DMS53 treated with DMSO at 0.1 percent for 48 hours (cell line): ENCODE measurements around the gene EEF1AKMT4.
A peak's percentile ranks its signal among the peaks of the same experiment; 100 is the strongest.

Experiments used
- DNase-seq: peaks from one replicate; lab custom pipeline; 2025; ENCODE audit not compliant: unreplicated experiment; lab: John Stamatoyannopoulos, UW

The EEF1AKMT4 gene

DNA sequence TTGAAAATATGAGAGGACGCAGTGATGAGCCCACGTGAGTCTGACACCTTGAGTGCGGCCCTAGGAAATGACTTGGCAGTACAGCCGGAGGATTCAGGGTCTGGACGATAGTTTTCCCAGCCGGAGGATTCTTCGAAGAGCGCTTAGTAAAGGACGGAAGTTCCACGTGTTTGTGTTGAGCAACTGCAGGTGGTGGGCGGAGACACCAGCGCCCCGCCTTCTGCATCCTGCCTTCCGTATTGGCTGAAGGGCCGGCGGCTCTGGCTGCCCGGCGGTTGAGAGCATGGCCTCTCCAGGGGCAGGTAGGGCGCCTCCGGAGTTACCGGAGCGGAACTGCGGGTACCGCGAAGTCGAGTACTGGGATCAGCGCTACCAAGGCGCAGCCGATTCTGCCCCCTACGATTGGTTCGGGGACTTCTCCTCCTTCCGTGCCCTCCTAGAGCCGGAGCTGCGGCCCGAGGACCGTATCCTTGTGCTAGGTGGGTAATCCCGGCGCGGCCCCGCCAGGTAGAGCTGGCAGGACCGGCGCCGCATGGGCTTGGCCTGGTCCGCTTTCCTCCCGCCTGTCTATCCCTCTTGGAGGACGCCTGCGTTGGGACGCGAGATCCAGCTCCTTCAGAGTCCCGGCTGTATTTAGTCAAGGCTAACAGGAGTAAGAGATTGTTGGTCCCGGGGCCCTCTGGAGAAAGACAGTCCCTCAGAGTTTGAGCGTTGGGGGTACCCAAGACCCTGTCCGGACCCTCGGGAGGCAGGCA lies at the start of gene EEF1AKMT4:
Gene EEF1AKMT4 (plus strand): TSS at position 261 of the 755 bp plus-strand sequence. CDS start 23 bp downstream, at position 284.
- peak; percentile 92 for DNase-seq

GRCh38 chr3:184200825-184201224 lies 48.6 kb upstream of the EEF1AKMT4 start:
- no peak for DNase-seq

DNA sequence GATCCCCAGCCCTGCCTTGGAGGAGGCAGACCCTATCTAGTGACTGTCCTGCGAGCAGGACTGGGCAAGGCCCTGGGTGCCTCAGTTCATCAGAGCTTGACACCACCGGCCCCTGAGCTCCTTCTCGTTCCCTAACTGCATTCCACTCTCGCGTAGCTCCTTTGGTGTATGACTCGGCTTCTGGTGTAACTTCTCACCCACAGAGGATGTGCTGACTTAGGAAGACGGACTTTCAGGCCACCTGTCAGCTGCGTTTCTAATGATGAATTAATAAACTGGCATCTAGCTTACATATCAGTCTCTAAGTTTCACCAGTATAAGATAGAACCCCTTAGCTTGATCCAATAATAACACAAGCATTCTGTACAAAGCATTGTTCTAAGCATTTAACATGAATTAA lies 45.9 kb upstream of the EEF1AKMT4 start:
- DNase-seq = no peak

- no peak for DNase-seq
Observed at GRCh38 chr3:184209146-184209923, 40.1 kb upstream of the EEF1AKMT4 start.

DNA sequence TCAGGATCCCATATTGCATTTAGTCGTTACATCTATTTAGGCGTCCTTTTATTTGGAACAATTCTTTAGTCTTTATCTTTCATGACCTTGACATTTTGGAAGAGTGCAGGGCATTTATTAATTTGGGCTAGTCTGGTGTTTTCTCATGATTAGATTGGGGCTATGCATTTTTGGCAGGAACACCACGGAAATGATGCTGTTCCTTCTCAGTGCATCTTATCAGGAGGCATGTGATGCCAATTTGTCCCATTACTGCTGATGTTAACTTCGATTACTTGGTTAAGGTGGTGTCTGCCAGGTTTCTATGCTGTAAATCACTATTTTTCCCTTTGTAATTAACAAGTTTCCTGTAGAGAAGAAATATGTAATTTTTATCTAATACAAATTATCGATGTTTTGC lies 38.2 kb upstream of the EEF1AKMT4 start:
- no peak for DNase-seq

- DNase-seq = no peak
Observed at GRCh38 chr3:184211718-184212117, 37.8 kb upstream of the EEF1AKMT4 start.

DNA sequence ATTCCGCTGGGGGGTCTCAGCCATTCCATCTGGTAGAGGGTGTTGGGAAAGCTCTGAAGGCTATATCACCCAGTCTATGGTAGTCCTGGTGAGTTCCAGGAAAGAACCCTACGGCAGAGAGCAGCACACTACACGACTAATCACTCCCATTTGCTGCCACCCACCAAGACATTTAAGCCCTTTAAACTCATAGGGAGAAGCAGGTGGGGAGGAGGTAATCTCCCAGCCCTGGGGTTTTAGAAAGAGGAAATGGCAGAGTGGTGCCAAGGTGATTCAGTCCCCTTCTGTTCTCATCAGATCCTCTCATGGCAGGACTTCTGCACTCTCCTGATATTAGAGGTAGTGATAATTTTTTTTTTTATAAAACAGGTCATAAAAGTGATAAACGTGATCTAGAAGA lies 30.7 kb upstream of the EEF1AKMT4 start:
- no peak for DNase-seq

- no peak for DNase-seq
Observed at GRCh38 chr3:184222521-184222920, 27.0 kb upstream of the EEF1AKMT4 start.

GRCh38 chr3:184223946-184224345 lies 25.5 kb upstream of the EEF1AKMT4 start:
- no peak for DNase-seq

DNA sequence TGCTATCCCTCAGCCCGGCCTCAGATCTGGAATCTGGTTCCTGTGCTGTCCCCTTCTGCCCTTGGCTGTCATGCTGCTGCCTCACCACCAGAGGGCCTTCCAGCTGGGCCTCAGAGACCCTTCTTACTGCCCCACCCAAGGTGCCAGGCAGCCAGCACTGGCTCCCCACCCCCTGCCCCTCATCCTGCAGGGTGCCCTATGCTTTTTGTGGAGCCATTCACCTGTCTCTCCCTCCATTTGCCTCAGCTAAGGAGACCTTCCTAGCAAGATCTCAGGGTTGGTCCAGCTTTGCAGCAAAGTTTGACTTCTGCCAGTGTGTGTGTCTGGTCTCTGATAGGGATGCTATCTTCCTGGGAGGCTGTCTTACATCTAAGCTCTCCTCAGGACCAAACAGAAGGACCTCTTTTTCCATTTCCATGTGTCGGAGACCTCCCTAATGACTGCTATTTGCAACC lies 22.0 kb upstream of the EEF1AKMT4 start:
- DNase-seq = peak; percentile 15

GRCh38 chr3:184228376-184229137 lies 20.9 kb upstream of the EEF1AKMT4 start:
- no peak for DNase-seq

DNA sequence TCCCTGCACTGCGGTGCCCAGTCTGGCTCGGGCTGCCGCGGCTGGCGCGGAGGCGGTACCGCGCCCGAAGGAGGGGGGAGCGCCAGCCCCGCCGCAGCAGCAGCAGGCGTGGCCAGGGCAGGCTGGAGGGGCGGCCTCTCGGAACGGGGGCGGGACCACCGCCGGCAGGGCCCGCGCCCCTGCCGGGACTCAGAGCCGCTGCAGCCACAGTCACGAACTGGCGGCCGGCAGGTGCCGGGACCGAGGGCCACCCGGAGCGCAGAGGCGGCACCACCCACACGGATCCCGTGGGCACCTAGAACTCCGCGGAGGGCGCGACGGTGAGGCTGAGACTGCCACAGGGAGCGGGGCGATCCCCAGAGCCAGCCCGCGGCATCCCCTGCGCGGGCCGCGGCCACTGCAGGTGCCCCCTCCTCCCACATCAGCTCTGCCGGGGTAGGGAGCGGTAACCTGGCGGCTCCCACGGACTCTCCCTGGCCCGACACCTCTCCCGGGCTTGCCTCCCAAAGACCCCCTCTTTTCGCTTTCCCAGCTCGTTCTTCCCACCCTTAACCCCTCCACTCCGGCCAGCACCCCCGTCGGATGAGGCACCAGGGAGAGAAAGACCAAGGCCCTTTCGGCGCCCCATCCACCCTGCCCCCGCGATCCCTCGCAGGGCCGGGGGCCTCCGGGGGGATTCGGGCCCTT lies 19.9 kb upstream of the EEF1AKMT4 start, which contains the start of gene VWA5B2:
Gene VWA5B2 (plus strand): TSS at position 192 of the 687 bp plus-strand sequence. CDS start 944 bp downstream, outside the sequence.
- peak; percentile 63 for DNase-seq

DNA sequence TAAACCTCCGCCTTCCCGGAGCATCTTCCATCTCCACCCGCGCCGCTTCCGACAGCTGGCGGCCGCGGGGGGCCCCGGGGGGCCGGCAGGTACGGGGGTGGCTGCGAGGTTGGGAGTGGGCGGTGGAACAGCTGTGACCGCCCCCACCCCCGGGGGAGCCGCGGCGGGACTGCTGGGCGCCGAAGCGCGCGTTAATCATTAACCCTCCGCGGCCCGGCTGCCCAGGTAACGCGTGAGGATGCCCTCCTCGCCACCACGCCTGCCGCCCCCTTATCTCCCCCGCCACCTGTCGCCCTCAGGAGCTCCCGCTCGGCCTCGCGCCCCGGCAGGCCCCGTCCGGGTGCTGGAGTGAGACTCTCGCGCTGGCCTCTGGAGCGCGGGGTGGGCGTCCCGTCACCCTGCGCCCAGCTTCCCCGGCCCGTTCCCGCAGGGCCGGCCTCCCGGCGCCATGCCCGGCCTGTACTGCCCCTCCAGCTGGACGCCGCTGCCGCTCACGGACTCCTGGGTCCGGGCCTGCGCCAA lies 19.3 kb upstream of the EEF1AKMT4 start:
- DNase-seq = peak; percentile 37

GRCh38 chr3:184230603-184231528 lies 18.6 kb upstream of the EEF1AKMT4 start:
- peak; percentile 38 for DNase-seq

DNA sequence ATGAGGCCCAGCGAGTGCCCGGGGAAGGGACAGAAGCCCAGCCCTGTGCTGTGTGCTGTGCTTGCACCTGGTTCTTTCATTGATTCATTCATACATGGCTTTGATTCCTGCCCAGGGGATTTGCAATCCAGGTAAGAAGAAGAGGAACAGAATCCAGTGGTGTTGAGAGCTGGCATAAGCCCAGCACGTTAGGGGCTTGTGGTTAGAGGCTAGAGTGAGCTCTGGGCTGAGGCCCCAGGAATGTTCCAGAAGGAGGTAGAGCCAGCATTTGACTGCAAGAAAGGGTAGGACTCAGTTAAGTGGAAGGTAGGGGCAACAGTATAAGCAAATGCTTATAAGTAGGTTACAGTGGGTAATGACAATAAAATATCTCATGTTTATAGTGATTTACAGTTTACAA lies 17.8 kb upstream of the EEF1AKMT4 start:
- no peak for DNase-seq

- DNase-seq = no peak
Observed at GRCh38 chr3:184233127-184233843, 16.2 kb upstream of the EEF1AKMT4 start.

GRCh38 chr3:184234224-184234623 lies 15.2 kb upstream of the EEF1AKMT4 start:
- peak; percentile 27 for DNase-seq

DNA sequence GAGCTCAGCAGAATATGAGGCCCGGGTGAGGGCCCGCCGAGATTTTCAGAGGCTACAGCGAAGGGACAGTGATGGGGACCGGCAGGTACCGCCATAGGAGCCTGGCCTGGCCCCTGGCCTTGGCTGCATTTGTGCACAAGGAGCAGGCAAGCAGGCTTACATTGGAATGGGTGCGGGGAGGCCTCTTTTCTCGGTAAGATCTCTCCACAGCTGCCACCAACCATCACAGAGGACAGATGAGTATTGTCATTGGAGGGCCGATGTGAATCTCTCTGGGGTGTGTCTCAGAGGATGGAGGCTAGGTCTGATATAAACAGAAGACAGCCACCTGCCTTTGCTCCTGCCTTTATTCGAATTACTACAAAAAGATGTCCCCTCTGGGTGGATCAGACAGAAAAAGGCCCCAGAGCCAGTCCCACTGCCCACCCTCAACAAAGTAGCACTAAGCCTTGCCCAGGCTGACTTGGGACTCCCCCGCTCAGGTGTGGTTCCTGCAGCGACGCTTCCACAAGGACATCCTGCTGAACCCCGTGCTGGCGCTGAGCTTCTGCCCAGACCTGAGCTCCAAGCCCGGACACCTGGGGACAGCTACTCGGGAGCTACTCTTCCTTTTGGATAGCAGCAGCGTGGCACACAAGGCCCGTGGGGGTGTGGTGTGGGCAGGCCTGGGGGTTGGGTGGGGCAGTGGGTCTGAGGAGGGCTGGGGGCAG lies 14.6 kb upstream of the EEF1AKMT4 start:
- no peak for DNase-seq
